ENCODE data around the gene ADGRD2. TPM values are rescaled to one million over a fixed set of nuclear protein-coding genes. Genes with fewer than 3 reads are reported as not detected.

The ADGRD2 gene
- total and polyA plus RNA-seq, 4 donors, result not detected

DNA sequence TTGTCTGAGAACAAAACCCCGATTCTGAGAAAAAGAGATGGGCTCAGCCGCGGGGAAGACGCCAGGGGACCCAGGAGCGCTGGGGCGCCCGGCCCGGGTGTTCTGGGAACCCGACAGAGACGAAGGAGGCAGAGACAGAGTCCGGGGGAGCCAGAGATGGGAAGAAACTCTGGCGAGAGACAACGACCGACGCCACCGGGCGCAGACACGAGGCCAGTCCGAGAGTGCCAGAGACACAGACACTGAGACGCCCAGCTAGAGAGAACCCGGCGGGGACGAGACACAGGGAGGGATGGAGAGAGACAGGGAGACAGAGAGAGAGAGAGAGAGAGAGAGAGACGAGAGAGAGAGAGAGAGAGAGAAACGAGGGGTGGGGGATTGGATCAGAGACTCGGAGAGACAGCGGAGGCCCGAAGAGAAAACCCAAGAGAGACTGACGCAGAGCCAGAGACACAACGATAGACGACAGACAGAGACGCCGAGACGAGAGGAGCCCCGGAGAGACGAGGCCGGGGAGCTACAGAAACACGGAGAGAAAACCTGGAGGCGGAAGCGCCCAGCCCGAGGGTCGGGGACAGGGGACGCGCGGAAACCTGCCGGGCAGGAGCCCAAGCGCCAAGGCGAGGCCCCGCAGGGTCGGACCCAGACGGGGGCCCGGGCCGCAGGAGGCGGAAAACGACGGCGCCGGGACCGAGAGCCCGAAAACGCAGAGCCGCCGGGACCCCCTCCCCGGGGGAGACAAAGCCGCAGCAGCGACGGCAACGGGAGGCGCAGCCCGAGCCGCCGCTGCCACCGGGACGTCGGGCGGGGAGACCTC, 53.7 kb downstream of the ADGRD2 start:
- H3K27me3 ChIP-seq (ENCODE audit: control insufficient read depth in 3 of 3, insufficient read depth in 3 of 3, low read length in 2 of 3), result peaks cover 15 to 53% (median 38%) of the 10 kb centered on the region in 3 donors

DNA sequence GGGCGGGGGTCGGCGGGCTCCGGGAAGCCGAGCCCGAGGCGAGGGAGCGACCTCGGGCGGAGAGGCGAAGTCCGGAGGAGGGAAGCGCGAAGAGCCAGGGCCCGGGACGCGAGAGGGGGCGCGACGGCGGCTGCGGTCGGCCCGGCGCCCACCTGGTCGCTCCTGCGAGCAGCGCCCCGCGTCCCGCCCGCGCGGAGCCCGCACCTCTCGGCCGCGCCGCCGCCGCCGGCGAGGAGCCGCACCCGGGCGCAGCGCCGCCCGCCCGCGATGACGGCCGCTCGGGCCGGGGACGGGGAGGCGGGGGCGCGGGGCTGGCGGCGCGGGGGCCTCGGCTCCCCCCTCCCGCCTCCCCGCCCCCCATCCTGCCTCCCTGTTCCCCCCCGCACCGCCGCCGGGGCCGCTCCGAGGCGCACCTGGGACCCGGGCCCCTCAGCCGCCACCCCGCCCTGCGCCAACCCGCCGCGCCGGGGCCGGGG, 54.3 kb downstream of the ADGRD2 start:
- Histone ChIP-seq H3K27ac (ENCODE audit: low read depth in 1 of 2, low read length in 1 of 2) (no peak overlapping the region), H3K4me1 (ENCODE audit: control insufficient read depth in 5 of 5, insufficient read depth in 5 of 5, low read length in 5 of 5) (peaks cover 0 to 12% (median 0%) of the 10 kb centered on the region in 5 donors), H3K27me3 (ENCODE audit: control insufficient read depth in 3 of 3, insufficient read depth in 3 of 3, low read length in 2 of 3) (peaks cover 15 to 53% (median 36%) of the 10 kb centered on the region in 3 donors), H3K4me3 (no peak overlapping the region), H3K9ac (ENCODE audit: insufficient read depth in 1 of 2, low read length in 2 of 2) (no peak overlapping the region), H3K9me3 (ENCODE audit: control insufficient read depth in 4 of 4, insufficient read depth in 3 of 4, low read length in 3 of 4) (peaks cover 0 to 8% (median 0%) of the 10 kb centered on the region in 4 donors), H3K36me3 (ENCODE audit: control insufficient read depth in 4 of 4, insufficient read depth in 4 of 4, low read length in 4 of 4) (no peaks in the 10 kb centered on the region)
- WGBS, 2 donors, result 0 to 1% methylated on average over 7 to 80 of the region's 81 CpGs
- DNase-seq (no peak), ATAC-seq (ENCODE audit: insufficient read depth, low FRiP score) (no peak)
- TF ChIP-seq CTCF (IDR thresholded peaks at IDR 0.05; ENCODE audit: control extremely low read depth, extremely low read depth), result no peak

More for the DNA sequence above, 53.7 kb downstream of the ADGRD2 start:
- H3K27ac ChIP-seq (ENCODE audit: low read depth in 1 of 2, low read length in 1 of 2), result no peak overlapping the region
- H3K4me1 ChIP-seq (ENCODE audit: control insufficient read depth in 5 of 5, insufficient read depth in 5 of 5, low read length in 5 of 5), result peaks cover 0 to 12% (median 0%) of the 10 kb centered on the region in 5 donors
- peaks cover 0 to 8% (median 0%) of the 10 kb centered on the region in 4 donors for H3K9me3 ChIP-seq (ENCODE audit: control insufficient read depth in 4 of 4, insufficient read depth in 3 of 4, low read length in 3 of 4)
- no peak for DNase-seq
- H3K9ac ChIP-seq (ENCODE audit: insufficient read depth in 1 of 2, low read length in 2 of 2), result no peak overlapping the region
- no peak overlapping the region for H3K4me3 ChIP-seq
- ATAC-seq (ENCODE audit: insufficient read depth, low FRiP score), result no peak
- no peaks in the 10 kb centered on the region for H3K36me3 ChIP-seq (ENCODE audit: control insufficient read depth in 4 of 4, insufficient read depth in 4 of 4, low read length in 4 of 4)
- TF ChIP-seq CTCF (IDR thresholded peaks at IDR 0.05; ENCODE audit: control extremely low read depth, extremely low read depth), result no peak
- WGBS, 2 donors, result 3% methylated on average over 64 to 76 of the region's 76 CpGs

DNA sequence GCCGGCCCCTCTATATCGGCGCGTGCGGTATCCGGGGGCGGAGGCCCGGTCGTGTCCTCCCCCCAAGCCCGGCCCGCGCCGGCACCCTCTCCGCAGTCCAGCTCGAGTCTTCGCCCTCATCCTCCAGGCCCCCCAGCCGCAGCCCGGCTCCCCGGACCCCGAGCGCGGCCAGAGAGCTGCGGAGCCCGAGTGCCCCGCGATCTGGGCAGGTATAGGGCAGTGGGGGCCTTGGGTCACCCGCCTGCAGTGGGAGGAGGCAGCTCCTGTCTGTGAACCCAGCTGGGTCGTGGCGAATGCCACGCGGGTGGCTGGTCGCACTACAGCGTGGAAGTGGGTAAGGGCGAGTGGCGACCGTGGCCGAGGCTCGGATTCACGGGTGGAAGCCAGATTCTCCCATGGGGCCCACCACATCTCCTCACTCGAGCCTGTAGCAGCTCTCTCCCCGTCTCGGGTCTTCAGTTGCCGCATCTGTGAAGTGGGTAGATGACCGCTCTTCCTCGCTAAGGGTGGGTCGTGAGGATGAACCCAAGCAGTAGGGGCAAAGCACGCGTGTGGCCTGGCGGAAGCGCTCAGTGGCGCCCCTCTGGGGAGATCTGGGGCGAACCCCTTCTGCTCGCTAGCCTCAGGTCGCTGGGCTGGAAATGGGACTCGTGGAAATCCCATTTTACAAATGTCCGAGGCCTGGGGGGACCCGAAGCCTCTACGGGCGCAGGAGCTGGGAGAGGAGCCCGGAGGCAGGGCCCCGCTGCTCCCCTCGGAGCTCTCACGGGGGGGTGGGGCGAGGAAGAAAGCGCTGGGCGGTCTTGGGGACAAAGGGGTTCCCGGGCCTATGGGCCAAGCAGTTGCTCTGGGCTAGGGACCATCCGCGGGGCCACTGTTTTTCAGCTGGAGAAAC, 55.0 kb downstream of the ADGRD2 start:
- Histone ChIP-seq H3K27ac (ENCODE audit: low read depth in 1 of 2, low read length in 1 of 2) (no peak overlapping the region), H3K9me3 (ENCODE audit: control insufficient read depth in 4 of 4, insufficient read depth in 3 of 4, low read length in 3 of 4) (peaks cover 0 to 8% (median 0%) of the 10 kb centered on the region in 4 donors), H3K36me3 (ENCODE audit: control insufficient read depth in 4 of 4, insufficient read depth in 4 of 4, low read length in 4 of 4) (no peaks in the 10 kb centered on the region), H3K9ac (ENCODE audit: insufficient read depth in 1 of 2, low read length in 2 of 2) (no peak overlapping the region), H3K27me3 (ENCODE audit: control insufficient read depth in 3 of 3, insufficient read depth in 3 of 3, low read length in 2 of 3) (peaks cover 15 to 49% (median 36%) of the 10 kb centered on the region in 3 donors), H3K4me3 (no peak overlapping the region), H3K4me1 (ENCODE audit: control insufficient read depth in 5 of 5, insufficient read depth in 5 of 5, low read length in 5 of 5) (peaks cover 0 to 12% (median 0%) of the 10 kb centered on the region in 5 donors)
- 37 to 48% methylated on average over 65 to 69 of the region's 69 CpGs for WGBS, 2 donors
- no peak for TF ChIP-seq CTCF (IDR thresholded peaks at IDR 0.05; ENCODE audit: control extremely low read depth, extremely low read depth)
- DNase-seq, result no peak
- no peak for ATAC-seq (ENCODE audit: insufficient read depth, low FRiP score)

All from lung (tissue), 12 donors.